Suppressor macrophage (primary cell): Measurements from ENCODE around the gene GUCD1.
A peak's percentile ranks its signal among the peaks of the same experiment; 100 is the strongest.

Experiments
- DNase-seq, 4 experiments: peaks; one replicate each; pipeline ENCODE4 v3.0.0-alpha.2; 2020 to 2022

Gene GUCD1

DNA sequence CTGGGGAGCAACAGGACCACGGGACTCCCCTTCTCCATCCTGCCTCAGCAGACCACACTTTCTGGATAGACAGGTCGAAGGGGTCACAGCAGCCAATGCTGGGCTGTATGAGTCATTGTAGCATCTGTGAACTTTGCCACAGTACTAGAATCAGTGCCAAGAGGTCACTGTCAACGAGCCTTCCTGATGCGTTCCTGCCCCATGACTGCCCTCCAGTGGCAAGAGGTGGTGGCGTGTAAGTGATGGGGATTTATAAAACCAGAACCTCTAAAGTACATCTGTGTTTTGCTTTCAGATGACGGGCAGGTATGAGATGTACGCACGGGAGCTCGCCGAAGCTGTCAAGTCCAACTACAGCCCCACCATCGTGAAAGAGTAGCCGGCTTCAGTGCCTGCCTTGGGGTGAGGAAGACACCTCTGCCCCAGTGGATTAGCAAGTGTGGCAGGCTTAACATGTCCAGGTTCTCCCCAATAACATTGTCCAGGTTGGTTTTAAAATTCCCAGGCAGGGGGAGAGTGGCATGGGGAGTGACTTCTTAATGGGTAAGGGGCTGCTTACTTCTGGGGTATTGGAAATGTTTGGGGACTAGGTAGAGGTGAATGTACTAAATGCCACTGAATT, 29.4 kb downstream of the GUCD1 start:
- peak; percentile 88 to 90 (median 88) for DNase-seq

DNA sequence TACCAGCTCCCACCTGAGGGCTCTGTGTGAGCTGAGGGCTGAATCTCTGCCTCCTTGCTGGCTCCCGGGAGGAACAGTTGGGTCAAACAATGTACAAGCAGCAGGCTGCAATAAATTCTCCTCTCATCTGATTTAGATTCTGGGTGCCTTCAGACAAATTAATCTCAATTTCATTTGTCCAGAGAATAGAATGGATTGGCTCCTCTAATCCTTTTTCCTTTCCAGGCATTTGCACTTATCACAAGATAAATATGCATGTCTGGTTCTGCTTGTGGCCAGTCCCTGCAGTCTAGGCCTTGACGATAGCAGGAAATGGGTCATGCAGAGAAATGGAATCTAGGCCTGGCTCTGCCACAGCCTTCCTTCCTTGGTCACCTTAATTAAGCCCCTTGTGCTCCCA, 31.1 kb downstream of the GUCD1 start:
- DNase-seq, result no peak

DNA sequence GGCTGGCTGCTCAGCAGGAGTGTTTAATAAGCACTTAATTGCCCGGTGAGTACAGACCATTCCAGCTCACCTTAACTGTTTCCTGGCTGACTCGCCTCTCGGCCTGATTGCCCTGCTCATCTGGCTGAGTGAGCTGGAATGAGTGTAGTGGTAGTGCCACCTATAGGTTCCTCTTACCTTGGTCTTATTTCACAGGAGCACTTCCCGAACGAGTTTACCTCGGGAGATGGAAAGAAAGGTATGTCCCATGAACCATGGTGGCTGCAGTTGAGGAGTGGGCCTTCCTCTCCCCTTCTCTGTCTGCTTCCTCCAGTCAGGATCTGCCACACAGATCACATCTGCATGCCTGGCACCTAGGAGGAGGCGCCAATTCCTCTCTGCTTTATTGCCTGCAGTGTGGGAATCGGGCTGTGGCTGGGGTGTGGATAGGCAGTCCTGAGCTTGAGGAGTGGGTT, 33.1 kb downstream of the GUCD1 start:
- DNase-seq, result peak in 3 of 4 experiments; percentile 44 to 54 (median 52)

DNA sequence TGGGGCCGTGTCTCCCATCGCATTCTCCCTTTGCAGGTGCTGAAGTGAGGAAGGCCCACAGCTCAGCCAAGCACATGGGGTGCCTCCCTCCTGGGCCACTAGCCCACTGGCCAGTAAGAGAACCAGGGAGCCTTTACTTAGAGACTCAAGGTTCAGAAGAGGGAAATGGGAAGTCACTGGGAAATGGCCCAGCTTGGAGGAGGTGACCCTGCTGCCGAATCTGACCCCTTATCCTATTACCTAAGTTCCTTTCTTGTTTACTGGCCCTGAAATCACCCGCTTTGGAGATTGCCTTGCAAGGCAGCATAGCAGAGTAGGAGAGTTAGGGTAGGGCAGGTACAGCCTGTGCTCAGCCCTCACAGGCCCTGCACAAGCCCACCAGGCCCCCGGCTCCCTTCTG, 35.4 kb downstream of the GUCD1 start:
- DNase-seq, result peak; percentile 33 to 55 (median 51)

DNA sequence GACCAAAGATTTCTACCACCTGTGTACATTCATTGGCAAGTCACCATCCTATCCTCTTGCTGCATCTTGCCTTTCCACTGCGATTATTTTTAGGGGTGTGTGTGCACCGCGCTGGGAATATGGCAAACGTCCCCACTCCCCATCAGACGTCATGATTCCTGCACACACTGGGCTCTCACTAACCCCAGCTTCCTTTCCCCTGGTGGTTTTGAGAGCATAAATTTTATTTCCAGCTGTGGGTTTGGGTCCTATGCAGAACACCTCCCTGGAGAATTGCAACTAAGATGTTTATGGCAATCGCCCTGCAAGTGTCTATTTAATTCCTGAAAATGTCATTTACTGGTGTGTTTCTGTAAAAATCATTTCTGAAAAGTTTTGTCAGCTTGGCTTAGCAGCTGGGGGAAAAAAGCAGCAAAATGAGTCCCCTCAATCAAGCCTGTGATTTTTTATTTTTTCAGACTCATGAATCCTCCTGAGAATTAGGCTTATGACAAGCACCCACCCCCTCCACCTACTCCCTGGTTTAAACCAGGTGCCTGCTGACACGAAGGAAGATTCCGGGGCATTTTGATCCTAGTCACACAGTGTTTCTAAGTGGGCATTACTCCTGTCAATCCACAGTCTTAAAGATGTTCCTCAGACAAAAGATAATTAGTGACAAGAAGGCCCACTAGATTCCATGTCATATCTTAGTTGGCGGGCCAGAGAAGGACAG, 36.0 kb downstream of the GUCD1 start:
- no peak for DNase-seq

DNA sequence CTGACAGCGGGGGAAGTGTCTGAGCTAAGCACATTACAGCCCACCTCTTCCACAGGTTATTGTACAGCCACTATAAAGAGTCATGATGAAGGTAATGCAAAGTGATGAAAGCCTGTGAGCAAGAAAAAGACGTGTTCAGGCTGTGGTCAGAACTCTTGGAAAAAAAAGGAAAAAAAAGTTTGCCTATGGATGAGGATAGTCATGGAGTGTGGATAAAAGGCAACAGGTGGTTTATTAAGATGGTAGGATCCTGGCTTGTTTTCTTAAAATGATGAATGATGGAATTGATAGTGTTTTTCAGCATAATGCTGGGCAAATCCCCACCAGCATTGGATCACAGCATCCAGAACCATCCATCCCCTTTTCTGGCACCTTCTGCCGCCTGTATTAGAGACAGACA, 36.7 kb downstream of the GUCD1 start:
- DNase-seq, result no peak

DNA sequence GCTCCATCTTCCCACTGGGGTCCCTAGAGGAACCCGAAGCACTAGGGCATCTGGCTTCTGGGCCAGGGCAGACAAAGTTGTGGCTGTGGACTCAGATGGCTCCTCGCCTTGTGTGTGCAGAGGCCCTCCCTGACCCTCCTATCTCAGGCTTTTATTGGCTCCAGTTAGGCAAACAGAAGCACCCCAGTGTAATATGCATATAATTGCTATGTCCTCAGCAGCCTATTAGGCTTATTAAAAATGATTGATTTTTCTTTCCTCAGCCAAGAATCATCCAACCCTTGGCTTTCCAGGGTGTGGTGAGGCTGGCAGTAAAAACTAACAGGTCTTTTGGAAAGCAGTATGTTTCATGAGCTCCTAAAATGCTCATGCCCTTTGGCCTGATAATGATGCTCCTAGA, 37.5 kb downstream of the GUCD1 start:
- DNase-seq, result no peak

DNA sequence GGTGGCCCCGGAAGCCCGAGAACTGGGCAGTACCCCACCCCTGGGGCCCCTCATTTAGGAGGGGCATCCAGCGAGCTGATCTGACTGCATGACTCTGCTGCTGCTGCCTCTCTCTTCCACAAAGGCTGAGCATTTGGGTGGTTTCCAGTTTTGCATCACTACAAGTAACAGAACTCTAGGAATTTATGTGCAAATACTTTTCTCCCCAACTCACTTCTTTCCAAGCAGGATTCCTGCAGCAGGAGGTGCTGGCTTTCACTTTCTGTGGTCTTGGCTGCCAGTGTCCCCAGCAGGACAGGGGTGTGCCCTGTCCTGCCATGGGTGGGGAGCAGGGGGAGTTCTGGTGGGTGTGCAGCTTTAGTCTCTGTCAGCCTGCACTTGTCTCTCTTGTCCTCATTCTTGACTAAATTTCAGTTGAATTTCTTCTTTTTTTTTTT, 38.6 kb downstream of the GUCD1 start:
- DNase-seq, result peak; percentile 41 to 72 (median 64)

DNA sequence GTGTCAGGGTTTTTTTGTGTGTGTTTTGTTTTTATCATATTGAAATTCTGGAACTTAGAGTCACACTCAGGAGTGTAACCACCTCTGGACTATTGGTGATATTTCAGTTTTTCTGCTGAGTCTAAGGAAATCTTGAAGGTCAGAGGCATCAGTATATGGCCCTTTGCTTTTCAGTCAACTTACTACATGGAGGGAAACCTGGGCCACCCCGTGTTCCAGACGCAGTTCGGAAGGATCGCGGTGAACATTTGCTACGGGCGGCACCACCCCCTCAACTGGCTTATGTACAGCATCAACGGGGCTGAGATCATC, 40.0 kb downstream of the GUCD1 start:
- no peak for DNase-seq

DNA sequence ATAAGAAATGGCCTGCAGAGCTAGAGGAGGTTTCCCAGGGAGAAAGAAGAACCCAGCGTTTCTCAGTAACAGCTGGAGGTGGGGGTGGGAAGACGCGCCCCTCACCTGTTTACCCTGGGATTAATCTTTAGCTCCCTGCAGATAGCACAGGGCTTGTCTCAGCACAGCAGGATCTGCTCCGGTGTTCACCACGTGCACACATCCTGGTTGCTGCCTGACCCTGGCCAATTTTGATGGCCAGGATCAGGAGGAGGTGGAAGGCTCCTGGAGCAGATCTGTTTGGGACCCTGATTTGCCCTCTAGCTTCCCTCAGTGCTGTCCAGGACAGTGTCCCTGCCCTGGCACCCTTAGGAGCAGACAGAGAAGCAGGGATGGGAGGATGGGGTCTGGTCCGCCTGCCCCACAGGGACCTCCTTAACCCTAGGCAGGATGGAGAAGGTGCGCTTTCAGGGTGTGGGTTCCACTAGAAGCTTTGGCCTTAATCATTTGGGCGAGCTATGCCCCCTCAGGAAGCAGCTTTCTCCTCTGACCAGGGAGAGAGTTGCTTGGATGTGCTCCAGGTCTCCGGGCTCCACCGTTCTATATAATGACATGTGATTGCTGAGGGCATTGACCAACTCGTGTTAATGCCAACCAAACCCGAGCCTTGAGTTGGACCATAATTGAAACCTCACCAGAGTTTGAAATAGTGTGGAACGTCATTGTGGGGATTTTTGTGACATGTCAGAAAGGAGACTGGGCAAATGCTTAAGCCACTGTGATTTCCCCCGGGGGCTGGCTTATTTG, 40.5 kb downstream of the GUCD1 start:
- no peak for DNase-seq

DNA sequence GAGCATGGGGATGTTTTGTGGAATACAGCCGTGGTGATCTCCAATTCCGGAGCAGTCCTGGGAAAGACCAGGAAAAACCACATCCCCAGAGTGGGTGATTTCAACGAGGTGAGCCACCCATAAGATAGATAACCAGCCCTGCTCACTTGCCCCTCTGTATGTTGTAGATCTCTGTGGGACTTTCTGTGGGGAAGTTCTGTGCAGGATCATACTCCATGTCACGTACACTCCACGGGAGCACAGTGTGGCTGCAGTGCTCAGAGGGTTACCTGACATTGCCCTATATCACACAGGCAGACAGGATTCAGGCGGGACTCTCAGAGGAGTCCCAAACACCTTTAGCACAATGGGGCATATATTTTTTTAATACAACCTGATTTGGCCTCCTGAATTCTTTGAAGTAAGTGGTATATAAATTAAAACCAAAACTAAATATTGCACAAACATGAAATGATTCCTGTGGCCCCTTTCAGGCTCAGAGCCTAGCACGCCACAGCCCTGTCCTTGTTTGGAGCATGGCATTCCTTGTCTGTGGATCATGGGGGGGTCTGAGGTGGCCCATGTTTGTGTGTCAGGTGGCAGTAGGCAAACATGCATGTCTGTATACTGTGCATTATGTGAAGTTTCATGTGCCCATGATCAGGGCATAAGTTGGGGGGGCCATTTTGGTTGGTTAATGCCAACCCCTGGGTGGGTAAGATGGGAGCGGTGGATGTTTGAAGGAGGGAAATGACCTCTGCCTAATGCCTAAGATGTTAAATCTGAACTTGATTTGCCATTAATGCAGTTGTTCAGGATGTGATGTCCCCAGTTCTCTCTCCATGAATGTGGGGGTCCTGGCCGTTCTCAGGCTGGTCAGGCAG, 41.3 kb downstream of the GUCD1 start:
- no peak for DNase-seq

DNA sequence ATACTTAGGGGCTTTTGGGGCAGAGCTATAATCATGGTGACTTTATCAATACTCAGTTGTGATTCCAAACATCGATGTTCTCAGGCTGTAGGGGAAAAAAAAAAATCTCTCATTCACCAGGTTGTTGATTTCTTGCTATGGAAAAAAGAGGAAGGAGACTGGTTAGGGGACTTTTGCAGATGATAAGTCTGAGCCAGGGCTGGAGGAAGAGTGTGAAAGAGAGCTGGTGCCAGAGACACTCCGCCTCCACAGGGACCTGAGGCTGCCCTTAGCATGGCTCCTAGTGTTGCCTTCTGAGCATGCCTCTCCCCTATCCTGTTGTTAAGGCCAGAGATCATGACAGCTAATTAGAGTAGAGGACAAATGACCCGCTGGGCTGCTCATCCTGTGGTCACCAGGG, 42.9 kb downstream of the GUCD1 start:
- peak; percentile 69 to 82 (median 80) for DNase-seq

DNA sequence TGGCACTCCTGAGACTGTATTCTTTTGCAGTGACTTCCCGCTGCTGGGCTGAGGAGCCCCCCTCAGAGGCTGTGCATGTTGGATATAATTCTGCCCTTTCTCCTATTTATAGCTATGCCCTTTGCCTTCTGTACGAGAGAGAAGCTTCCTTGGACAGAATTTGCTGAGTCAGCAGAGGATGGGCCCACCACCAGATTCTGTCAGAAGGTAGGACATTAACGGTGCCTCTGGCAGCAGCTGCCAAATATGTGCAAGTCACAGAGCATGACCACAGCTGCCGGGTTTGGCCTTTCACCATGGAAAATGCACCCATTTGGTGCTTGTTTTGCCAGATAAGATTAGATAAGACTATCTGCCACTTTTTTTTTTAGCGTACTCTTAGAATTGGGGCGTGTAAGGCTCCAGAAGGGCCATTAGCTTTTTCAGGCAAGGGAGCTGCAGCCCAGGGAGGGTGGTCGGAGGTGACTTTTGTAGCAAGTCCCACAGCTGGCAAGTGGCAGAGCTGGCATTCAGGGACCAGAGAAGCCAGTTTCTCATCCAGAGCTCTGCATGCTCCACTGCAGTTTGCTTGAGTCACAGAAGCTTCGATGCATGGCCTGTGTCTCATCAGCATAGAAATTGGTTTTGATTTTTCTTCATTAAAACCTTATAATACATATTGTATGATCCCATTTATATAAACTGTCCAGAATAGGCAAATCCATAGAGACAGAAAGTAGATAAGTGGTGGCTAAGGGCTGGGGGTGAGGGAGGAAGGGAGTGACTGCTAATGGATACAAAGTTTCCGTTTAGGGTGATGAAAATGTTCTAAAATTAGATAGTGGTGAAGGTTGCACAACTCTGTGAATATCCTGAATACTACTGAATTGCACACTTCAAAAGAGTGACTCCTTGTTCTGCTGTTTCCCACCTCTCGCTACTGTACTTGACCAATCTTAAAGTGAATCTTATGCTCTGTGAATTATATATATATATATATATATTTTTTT, 44.0 kb downstream of the GUCD1 start:
- DNase-seq, result peak; percentile 56 to 86 (median 70)

DNA sequence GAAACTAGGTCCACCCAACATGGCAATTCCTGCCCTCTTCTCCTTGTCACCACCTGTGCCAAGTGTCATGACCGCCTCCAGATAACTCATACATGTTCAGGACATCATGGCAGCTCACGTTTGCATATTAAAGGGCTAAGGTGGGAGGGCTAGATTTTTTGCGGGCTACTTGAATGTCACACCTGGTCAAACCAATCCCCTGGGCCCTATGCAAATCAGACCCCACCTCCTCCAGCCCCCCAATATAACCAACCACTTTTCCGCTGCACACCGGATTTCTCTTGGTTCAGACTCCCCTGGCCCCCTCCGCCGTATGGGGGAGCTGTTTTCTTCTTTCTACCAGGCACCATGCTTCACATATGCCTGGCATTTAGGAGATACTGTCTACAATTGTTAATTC, 47.2 kb downstream of the GUCD1 start:
- no peak for DNase-seq

DNA sequence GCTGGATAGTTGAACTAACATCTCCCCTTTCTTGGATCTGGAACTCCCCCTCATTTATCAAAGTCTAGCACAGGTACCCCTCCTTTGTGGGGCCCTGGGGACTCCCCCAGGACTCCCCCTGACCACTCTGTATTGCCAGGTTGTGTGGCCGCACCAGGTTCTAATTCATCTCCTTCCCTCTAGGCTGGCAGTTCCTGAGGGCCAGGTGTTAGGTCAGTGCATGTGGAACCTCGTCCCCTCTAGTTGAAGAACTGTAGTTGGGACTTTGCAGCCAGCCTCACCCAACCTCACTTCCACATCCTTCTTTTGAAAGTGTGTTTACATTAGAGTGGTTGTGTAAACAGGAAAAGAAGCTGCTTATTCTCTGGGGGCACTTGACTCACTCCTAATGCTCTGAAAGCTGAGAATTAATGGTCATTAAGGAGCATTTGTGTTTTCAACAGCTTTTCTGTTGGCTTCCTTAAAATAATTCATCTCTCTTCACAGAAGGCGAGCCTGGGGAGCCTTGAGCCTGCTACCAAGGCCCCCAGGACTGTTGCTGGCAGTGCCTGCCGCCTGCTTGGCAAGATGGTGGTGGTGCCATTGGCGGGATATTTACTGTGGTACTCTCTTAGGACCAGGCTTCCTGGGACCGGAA, 48.0 kb downstream of the GUCD1 start:
- DNase-seq, result peak; percentile 32 to 66 (median 57)

DNA sequence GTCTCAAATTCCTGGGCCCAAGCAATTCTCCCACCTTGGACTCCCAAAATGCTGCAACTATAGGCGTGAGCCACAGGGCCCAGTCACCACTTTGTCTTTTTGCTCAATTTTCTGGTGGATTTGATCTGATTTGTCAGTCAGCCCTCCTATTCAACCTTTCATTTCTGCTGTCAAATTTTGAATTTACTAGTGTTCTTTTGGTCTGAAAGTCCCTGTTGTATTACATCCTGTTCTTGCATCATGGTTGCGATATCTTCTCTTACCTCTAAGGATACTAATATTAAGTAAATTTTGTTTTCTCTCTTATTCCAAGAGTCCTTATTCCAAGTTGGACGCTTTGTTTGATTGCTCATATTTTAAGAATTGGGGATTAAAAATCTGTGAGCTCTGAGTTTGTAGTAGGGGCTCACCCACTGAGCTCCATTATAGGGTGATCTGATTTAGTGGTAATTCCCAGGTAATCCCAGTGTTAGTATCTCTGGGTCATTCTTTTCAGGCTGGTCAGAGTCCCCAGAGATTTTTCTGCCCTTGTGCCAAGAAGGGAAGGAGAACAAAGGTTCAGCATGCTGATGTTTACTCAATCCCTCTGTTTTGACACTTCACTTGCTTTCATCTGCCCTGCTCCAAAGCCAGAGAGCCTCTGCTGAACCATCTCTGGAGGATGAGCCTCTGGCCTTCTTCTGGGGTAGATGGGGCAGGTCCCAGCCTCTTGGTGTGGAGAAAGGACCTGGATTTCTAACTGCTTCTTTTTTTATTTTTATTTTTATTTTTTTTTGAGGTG, 49.8 kb downstream of the GUCD1 start:
- peak in 3 of 4 experiments; percentile 28 to 41 (median 38) for DNase-seq

DNA sequence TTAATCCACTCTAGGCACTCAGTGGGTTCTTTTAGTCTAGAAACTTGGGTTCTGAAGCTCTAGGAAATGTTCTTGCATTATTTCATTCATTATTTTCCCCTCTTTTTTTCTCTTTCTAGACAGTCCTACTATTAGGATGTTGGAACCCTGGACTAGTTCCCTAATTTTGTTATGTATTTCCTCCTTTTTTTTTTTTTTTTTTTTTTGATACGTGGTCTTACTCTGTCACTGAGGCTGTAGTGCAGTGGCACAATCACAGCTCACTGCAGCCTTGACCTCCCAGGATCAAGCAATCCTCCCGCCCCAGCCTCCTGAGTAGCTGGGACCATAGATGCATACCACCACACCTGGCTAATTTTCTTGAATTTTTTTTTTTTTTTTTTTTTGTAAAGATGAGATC, 50.4 kb downstream of the GUCD1 start:
- peak in 3 of 4 experiments; percentile 32 to 67 (median 64) for DNase-seq

DNA sequence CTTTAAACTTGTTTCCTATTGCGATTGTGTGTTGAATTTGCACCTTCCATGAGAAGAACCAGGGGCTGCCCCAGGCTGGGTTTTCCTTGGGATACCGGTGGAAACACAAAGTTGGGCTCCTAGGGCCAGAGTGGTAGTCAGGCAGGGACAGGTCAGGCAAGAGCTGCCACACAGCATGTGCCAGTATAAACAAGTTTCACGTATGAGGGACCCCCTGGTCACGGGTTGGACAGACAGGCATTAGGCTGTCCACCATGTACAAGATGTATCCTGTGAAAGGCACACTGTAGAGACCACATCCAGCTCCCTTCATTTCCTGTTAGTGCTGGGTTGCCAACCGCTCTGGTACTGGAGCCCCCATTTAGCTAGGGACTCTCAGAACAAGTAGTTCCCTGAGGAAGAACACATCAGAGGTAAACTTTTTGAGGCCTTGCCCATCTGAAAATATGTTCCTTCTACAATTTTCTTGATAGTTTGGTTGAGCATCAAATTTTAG, 51.0 kb downstream of the GUCD1 start:
- DNase-seq, result peak in 1 of 4 experiments; percentile 7

DNA sequence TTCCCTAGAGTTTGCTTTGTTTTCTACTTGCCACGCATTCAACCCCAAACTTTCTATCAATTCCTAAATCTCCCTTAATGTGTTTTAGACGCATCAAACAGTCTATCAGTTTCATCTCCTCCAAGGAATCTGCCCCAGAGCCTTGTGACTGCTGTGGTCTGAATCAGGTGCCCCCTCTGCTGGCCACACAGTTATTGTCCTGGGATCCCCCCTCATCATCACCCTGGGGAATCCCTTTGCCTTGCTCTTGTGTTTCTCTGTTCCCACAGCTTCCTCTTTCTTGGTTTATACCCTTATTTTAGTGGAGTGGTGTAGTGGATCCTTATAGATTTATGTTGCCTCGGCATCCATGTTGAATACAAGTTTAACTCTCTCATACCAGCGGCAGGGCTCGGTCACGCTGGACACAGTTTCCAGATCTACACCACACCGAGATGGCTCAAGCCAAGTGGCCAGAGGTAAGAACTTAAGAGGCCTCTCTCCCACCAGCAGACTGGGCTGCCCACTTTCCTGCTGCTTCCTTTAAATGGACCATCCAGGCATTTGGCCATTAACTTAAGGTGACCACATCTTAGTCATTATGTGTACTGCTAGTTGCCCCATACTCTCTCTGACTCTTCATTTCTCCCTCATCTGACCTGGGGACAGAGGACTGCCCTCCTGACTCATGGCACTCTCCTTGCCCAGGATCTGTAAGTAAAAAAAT, 51.6 kb downstream of the GUCD1 start:
- peak; percentile 90 to 94 (median 93) for DNase-seq
